IPS-18c (cell line): ENCODE results near the gene EIF4G2.
"Not testable (repeated sequence)": the region's sequence is repeated elsewhere in the genome, so short reads cannot be mapped to it uniquely, and the experiment has no call there.

Experiments
- H3K4me3 ChIP-seq: 2 replicates; pipeline ENCODE4 v1.7.0; 2013; ENCODE audit warnings: low read depth, mild to moderate bottlenecking, low read length, moderate library complexity; ENCODE audit not compliant: insufficient read depth
- H3K9me3 ChIP-seq: one replicate; pipeline ENCODE4 v1.6.1; 2013; ENCODE audit warnings: mild to moderate bottlenecking, low read length, moderate library complexity; ENCODE audit not compliant: control insufficient read depth, insufficient read depth

Gene EIF4G2

DNA sequence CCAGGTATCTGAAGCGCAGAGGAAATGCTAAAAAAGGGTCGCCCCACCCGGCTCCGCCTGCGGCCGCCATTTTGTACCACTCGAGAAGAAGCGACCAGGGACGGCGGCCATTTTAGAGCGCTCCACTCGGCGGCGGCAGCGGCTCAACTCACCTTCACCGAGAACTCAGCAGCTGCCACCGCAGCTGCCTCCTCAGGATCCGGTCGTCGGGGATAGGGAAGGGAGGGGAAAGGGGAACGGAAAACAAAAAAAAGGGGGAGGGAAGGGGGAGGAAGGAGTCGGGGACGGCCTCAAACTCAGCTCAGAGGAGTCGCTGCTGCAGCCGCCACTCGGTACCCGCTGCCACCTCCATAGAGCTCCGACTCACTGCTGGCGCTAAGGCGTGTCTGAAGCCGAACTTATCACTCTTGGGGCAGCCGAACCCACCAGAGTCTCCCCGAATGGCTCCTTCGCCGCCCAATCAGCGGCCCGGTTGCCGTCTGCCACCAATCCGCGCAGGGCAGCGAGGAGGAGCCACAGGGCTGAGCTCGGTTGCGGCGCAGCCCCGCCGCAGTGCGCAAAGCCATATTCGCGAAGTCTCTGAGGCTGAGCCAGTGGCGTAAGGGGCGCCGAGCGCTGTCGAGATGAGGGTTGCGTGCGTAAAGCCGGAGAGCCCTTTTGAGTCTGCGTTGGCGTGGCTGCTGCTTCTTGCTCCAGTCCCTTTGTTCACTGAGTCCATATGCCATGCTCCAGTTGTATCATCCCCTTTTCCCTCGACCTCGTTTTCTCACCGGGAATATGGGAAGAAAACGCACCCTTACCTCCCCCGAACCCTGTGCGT, at the start of gene EIF4G2:
EIF4G2 (minus strand) TSS at position 374 of the 820 bp plus-strand sequence.
- H3K4me3 ChIP-seq = peak within 1 kb of the TSS; percentile 97
- H3K9me3 ChIP-seq = no peaks in the 10 kb centered on the region

DNA sequence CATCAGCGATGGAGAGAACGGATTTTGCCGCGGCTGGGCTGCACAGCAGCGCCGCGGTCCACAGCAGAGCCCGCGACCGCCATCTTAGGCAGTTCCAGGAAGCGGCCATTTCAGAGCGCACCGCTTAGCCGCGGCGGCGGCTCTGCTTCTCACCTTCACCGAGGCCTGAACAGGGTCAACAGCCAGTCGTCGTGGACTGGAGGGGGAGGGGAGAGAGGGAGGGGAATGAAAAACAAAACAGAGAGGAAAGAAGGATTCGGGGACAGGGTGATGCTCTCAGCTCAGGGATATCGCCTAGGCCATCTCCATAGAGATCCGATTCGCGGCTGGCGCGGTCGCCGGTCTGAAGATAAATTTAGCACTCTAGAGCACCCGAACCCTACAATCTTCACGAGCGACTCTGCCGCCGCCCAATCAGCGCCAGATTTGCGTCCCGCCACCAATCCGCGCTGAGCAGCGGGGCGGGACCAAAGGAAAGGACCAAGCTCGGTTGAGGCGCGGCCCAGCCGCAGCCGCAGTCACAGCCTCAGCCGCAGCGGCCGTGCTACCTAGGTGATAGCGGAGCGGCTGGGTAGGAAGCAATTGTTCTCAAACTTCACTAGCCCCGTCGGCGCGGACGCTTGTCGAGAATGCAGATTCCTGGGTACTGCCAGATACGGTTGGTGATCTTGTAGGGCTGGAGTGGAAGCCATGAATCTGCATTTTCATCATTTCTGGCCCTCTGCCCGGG, 49.1 kb upstream of the EIF4G2 start, which contains the start of gene ZBED5:
ZBED5 (minus strand) TSS at position 345 of the 730 bp plus-strand sequence. CDS start 3,108 bp downstream, outside the sequence.
- H3K4me3 ChIP-seq = peak within 1 kb of the TSS; percentile 99
- H3K9me3 ChIP-seq = no peaks in the 10 kb centered on the region

DNA sequence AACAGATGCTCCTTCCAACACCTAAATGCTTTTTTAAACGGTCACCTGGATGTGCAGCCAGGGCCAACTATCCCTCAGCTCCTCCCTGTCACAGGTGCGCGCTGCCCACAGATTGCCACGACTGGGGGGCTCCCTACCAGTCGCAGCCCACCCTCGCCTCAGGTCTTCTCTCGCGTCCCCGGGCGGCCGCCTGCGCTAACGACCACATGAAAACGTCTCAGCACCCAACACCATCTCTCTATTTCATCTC, 48.7 kb upstream of the EIF4G2 start:
- no peaks in the 10 kb centered on the region for H3K9me3 ChIP-seq
- H3K4me3 ChIP-seq = peak overlapping the region; percentile 99

DNA sequence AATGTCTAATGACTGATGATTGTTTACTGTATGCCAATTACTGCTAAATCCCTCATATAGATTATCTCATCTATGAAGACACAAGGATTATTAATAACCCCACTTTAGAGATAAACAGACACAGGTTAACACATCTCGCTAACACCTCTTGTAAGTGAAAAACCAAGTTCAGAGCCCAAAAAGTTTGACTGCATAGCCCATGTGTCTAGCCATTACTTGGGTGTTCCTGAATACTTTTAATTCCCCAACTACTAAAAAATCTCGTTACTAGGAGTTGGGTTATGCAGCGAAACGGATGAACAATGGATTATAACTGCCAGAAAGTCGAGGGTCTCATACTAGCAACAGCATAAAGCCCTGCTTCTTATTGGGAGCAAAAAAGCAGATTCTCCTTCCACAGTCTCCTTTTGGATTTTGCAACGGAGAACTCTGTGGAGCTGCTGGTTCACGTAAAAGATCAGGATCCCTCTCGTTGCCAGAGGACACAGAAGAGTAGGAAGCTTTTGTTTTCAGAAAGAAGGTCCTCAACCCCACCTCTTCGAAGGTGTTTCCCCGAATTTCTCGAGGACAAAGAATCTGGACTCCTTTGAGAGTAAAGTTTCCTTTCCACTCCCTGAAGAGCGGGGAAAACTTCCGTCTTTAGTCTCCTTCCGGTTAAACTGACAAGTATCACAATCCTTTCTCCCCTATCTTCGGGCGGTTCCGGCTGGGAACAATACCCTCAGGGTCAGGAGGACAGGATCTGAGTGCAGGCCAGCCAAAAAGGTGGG, 48.1 kb upstream of the EIF4G2 start:
- Histone ChIP-seq H3K4me3 (peak overlapping the region; percentile 99), H3K9me3 (no peaks in the 10 kb centered on the region)

DNA sequence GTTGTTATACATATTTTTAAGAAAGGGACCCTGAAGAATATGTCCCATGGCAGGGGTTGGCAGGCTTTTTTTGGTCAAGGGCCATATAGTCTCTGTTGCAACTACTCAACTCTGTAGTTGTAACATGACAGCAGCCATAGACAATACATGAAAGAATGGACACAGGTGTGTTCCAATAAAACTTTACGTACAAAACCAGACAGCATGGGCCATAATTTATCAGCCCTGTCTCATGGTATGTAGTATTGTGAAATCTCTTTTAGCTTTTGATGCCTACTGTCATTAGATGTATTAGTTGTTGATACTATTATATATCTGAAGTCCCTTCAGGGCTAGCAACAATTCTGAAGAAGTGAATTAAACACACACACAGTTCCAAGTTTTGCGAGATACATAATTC, 46.6 kb upstream of the EIF4G2 start:
- Histone ChIP-seq H3K4me3 (no peak overlapping the region), H3K9me3 (no peaks in the 10 kb centered on the region)

DNA sequence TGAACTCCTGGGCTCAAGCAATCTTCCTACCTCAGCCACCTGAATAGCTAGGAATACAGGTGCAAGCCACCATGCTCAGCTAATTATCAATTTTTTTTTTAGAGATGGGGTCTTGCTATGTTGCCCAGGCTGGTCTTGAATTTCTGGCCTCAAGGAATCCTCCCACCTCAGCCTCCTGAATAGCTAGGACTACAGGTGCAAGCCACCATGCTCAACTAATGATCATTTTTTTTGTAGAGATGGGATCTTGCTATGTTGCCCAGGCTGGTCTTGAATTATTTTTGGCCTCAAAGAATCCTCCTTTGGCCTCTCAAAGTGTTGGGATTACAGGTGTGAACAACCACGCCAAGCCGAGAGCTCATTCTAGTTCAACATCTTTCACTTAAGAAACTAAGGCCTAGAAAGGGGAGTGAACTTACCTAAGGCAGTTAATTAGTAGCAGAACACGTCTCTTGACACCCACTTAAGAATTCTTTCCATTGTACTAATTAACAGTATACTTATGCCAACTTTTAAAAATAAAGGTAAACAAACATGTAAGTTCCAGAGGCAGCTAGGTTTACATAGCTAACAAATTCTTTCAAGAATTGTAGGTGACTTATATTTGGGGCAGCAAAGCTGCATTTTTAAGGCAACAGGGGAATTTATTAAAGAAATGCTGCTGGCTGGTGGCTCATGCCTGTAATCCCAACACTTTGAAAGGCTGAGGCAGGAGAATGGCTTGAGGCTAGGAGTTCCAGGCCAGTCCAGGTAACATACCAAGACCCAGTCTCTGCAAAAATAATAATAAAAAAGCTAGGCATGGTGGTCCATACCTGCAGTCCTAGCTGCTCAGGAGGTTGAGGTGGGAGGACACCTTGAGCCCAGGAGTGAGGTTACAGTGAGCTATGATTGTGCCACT, 39.5 kb upstream of the EIF4G2 start:
- no peaks in the 10 kb centered on the region for H3K9me3 ChIP-seq
- no peak overlapping the region for H3K4me3 ChIP-seq

DNA sequence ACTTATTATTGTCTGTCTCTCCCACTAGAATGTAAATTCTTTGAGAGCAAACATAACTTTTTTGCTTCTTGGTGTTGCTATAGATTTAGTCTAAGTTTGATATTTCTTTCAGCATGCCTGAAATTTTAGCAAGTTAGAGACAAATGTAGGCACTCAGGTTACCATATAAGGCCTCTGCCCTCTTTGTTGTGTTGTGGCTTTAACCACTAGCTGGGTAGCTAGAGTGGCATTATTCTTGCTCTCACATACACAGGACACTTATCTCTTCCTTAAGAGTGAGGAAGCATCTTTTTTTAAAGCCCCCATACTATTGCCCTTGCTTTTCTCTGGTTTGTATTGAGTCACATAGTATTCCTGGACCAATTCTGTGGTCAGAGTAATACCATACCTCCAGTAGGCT, 37.9 kb upstream of the EIF4G2 start:
- Histone ChIP-seq H3K9me3 (no peaks in the 10 kb centered on the region), H3K4me3 (no peak overlapping the region)

DNA sequence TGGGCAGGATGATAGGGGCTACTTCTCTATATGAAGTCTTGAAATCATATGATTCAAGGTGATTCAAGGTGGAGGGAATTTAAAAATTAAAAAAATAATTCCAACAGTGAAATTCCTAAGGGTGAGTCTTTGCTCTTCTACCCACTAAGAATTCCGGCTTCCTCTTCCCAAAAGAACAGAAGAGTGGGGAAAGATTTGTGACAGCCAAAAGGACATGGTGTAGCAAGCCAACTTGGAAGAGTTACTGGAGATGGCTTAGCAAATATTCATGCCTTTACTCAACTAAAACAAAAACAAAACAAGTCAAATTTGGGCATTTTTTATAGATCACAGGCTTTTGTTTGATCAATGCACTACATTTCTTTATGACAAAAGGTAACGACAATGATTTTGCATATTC, 36.9 kb upstream of the EIF4G2 start:
- Histone ChIP-seq H3K9me3 (no peaks in the 10 kb centered on the region), H3K4me3 (no peak overlapping the region)

DNA sequence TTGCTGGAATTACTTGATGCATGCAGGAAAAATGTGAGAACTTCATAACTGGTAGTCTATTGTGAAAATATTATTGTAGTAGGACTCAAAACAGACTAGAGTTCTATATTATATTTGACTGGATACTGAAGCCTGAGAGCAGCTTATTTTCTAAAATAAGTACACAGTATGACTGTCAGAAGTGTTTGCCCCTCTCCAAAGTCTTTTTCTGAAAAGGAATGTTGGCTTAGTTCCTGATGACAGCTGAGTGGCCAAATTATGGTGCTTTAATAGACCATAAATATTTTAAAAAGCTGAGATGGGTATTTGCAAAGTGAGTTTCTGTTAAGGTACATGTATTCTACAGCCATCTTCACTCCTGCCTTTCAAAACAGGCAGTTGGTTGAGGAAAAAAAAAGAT, 36.1 kb upstream of the EIF4G2 start:
- Histone ChIP-seq H3K9me3 (no peaks in the 10 kb centered on the region), H3K4me3 (no peak overlapping the region)

DNA sequence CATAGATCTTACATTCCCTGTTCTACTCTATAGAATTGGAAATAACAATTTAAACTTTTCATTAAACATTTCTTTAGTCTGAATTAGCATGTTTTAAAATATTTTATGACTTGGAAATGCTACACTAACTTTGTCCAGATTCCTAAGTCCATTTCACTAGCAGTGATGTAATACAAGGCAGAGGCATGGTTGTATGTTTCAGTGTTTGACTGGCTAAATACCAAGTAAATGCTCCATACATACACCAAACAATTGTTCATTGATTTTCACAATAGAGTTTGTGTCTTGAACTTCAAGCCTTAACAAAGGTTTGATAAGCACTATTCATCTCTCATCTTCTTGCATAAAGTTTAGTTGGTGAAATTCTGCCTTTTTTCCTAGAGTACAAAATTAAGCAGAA, 35.6 kb upstream of the EIF4G2 start:
- H3K9me3 ChIP-seq = no peaks in the 10 kb centered on the region
- H3K4me3 ChIP-seq = no peak overlapping the region

DNA sequence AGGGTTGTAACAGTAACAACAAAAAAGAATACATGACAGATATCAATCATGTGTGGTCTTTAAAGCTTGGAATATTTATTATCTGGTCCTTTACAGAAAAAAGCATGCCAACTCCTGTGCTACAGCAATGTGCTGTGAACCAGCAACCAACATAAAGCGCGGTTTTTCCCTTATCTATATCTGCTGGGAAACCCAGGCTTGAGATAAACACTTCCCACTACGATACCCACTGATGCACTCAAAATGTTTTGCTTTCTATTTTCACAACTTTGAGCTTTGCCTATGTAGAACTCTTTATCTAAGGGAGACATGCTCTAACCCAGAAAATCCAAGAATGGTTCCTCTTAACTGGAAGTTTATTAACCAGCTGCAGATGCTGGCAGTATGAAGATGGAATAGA, 30.2 kb upstream of the EIF4G2 start:
- Histone ChIP-seq H3K4me3 (no peak overlapping the region), H3K9me3 (no peaks in the 10 kb centered on the region)

DNA sequence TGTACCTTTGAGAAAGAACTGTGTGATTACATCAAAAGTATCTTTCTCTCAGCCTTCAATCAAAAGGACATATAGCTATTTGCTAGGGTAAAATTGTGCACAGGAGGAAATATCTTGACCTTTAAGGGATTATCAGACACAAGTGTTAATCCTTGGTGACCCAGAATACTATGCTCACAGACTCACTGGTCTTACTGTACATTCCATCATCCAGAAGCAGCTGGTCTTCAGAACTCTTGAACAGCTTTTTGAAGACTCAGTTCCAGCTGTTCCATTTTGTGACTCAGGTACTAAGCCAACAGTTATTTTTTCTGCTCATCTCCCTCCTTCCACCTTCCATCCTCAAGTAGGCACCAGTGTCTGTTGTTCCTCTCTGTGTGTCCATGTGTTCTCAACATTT, 29.4 kb upstream of the EIF4G2 start:
- Histone ChIP-seq H3K9me3 (no peaks in the 10 kb centered on the region), H3K4me3 (no peak overlapping the region)

DNA sequence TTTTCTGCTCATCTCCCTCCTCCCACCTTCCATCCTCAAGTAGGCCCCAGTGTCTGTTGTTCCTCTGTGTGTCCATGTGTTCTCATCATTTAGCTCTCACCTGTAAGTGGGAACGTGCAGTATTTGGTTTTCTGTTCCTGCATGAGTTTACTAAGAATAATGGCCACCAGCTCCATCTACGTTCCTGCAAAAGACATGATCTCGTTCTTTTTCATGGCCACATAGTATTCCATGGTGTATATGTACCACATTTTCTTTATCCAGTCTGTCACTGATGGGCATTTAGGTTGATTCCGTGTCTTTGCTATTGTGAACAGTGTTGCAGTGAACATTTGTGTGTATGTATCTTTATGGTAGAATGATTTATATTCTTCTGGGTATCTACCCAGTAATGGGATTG, 28.2 kb upstream of the EIF4G2 start:
- H3K9me3 ChIP-seq, H3K4me3 ChIP-seq: not testable (repeated sequence)

DNA sequence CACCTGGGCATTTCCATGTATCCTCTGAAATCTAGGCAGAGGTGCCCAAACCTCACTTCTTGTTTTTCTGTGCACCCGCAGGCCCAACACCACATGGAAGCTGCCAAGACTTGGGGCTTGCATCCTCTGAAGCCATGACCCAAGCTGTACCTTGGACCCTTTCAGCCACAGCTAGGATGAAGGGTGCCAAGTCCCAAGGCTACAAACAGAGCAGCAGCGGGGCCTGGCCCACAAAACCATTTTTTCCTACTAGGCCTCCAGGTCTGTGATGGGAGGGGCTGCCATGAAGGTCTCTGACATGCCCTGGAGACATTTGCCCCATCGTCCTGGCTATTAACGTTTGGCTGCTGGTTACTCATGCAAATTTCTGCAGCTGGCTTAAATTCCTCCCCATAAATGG, 20.4 kb upstream of the EIF4G2 start:
- Histone ChIP-seq H3K4me3 (no peak overlapping the region), H3K9me3 (no peaks in the 10 kb centered on the region)

DNA sequence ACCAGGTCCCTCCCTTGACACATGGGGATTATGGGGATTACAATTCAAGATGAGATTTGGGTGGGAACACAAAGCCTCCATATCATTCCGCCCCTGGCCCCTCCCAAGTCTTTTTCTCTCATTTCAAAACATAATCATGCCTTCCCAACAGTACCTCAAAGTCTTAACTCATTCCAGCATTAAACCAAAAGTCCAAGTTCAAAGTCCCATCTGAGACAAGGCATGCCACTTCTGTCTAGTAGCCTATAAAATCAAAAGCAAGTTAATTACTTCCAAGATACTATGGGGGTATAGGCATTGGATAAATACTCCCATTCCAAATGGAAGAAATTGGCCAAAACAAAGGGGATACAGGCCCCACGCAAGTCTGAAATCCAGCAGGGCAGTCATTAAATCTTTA, 19.7 kb upstream of the EIF4G2 start:
- no peak overlapping the region for H3K4me3 ChIP-seq
- H3K9me3 ChIP-seq = no peaks in the 10 kb centered on the region

DNA sequence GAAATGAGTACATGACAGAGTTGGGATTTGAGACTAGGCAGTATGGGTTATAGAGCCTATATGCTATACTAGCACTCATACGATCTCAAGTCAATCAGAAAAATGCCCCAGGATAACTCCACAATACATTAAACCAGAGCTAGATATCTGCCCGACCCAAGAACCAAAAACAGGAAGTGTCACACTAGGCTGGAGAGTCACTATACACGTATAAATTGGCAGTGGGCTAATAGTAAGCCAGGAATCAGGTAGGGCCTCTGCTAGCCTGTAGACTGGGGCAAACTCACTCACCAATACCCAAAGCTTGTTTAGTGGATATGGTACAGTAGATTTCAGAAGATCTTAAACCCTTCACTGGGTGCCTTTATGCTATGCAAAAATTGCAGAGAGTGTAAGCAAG, 16.2 kb upstream of the EIF4G2 start:
- no peak overlapping the region for H3K4me3 ChIP-seq
- H3K9me3 ChIP-seq = no peaks in the 10 kb centered on the region

DNA sequence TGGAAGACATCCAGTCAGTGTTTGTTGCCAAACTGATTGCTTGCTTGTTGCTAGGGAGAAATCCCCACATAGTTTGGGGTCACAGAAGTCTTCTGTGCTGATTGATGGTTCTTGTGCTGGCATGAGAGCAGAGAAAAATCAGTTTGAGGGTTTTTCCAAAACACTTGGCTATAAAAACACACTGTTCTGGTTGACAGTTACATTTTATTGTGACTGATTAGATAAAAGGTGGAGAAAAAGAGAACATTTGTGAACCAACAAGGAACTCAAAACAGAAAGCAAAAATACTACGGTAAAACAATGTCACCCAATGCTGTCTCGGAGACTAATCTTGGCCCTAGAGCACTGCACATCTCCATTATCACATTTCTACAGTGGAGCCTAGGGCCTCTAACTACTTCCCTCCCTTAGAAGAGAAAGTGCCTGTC, 14.4 kb upstream of the EIF4G2 start:
- Histone ChIP-seq H3K4me3 (no peak overlapping the region), H3K9me3 (no peaks in the 10 kb centered on the region)
